Esophagus mucosa (tissue), 1 donor: ENCODE measurements around the gene FNDC7. TPM values are rescaled to one million over a fixed set of nuclear protein-coding genes. Genes with fewer than 3 reads are reported as not detected.
"Not testable (repeated sequence)": the region's sequence is repeated elsewhere in the genome, so short reads cannot be mapped to it uniquely, and the experiment has no call there.

Experiments
- ATAC-seq: fragments of 200-7000 bp; cut with Tn5 transposase; one replicate; pipeline ENCODE4 v1.9.1; 2020
- total RNA-seq: library from RNA; stranded (reverse); gene quantifications from one replicate; pipeline ENCODE4 v1.2.4, GENCODE V29; 2023
- donor health status: DM: yes; HTN: yes; CAD: no.

The FNDC7 gene
- total RNA-seq, 1 donor from 2014 or later, result not detected

DNA sequence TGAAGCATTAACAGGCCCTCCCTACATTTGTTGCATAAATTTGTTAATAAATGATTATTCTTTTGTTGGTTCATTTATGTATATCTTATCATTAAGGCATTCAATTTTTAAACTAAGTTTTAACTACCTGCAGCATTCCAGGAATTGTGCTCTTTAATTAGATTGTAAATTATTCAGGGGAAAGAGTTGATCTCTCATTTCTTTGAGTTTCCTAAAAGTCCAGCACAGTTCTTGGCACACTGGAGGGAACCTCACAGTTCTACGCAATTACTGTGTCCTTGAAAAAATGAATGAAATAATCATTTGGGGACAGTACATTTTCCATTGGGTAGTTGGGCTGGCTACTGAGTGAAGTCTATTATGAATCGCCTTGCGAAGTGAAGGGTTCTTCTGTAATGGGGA is 33.3 kb downstream of the FNDC7 start:
- no peak for ATAC-seq

DNA sequence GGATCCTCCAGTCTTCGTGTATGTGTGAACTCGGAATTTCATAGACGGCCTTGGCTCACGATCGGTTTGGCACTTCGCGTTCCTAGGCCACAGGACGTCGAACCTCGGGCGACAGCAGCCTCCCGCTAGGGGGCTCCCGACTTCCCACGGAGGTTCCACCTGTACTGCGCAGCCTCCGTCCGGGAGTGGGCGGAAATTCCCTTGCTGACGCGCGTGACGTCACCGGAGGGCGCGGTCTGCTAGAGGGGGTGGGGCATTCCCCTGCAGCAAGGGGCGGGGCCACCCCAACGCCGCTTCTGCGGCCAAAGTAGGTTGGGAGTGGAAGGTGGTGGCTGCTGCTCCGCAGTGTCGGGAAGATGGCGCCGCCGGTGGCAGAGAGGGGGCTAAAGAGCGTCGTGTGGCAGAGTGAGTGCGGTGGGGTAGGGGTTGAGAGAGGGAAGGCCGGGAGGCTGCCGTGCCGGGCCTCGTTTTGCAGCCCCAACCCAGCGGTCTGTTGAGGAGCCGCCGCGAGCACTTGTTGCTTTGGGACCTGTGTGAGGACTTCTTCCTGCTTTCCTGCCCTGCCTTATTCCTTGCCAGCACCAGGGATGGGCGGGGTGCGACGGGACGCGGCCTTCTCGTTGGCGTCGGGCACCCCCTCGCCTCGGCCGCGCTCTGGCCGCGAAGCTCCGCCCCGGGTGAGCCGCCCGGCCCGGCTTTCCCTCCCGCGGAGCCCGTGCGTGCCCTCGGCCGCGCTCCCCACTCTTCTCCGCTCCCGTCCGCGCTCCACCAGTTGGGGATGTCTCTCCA is 33.9 kb downstream of the FNDC7 start, which contains the start of gene STXBP3:
Gene STXBP3 (plus strand): TSS at position 293 of the 789 bp plus-strand sequence. CDS start 64 bp downstream, at position 357.
- peak; percentile 97 for ATAC-seq

DNA sequence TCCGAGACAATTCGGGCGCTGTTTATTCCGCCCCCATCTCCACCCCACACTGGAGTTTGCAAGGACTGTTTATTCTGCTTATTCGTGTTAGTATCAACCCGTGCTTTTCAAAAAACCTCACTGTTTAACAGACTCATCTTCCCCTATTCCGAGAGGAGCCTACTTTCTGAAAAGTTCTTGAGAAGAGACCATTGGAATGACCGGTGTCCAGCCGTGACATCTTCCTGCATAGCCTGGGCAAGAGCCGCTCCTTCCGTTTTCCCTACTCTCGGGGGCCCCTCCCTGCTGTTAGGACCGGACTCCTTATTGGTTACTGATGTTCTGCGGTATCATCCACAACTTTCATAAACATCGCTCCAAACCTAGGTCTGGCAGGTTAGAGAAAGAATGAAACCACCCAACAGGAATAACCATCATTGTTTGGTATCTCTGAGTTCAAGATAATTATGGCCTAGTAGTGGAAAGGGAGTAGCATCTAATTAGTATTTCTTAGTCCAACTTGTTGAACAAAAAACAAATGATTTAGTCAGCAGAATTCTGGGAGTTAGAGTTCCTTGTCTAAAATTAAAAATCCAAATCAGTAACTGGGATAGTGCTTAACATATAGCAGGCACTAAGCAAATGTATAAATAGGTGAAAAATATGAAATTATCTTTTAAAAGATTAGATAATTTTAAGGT is 34.6 kb downstream of the FNDC7 start:
- ATAC-seq, result peak; percentile 64

DNA sequence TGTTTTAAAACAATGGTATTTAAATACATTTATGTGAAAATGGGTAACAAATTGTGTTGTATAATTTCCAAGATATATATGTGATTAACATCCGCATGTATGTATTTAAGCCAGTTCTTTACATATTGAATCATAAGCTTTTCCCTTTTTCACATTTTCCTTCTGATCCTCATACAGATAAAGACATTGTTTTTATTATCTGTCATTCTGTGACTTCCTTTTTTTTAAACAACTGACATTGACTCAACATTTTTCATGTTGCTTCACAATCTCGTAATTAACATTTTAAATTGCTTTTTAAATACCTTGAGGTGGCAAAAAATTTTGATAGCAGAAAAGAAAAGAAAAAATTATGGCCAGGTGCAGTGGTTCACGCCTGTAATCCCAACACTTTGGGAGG is 35.2 kb downstream of the FNDC7 start:
- ATAC-seq, result no peak

DNA sequence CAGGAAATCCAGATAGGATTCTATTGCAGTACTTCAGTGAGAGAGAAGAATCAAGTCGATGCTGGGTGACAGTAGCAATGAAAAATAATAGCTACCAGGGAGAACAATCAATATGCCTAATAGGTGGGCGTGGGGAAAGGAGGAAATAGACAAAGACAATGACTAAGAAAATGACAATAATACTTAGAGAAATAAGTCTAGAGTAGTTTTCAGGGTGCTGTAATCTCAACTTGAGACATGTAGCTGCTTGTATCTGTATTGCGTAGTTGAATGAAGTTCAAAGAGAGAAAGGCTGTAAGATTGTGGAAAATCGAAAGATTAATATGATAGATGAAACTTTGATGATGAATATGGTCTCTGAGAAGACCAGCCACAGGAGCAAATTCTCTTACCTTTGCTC is 36.4 kb downstream of the FNDC7 start:
- no peak for ATAC-seq

DNA sequence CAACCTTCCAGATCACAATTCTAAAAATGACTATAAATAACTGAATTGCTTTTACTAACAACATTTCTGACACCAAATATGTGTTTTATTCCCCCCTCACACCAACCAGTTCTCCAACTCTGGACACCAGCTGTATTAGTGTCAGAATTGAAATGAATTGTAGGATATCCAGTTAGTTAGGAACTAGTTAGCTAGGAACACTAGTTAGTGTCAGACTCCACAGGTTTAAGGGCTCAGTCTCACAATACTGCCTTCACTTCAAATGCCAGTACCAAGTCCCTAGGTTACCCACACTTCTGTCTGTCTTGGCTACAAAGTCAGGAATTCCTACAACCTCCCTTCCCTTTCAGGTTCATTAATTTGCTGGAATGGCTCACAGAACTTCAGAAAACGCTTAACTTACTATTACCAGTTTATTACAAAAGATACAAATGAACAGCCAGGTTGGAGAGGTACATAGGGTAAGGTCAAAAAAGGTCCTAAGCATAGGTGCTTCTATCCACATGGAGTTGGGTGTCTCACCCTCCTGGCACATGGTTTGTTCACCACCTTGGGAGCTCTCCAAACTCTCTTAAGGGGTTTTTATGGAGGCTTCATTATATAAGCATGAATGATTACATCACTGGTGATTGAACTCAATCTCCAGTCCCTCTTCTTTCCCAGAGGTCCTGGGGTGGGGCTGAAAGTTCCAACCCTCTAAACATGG is 37.9 kb downstream of the FNDC7 start:
- no peak for ATAC-seq

DNA sequence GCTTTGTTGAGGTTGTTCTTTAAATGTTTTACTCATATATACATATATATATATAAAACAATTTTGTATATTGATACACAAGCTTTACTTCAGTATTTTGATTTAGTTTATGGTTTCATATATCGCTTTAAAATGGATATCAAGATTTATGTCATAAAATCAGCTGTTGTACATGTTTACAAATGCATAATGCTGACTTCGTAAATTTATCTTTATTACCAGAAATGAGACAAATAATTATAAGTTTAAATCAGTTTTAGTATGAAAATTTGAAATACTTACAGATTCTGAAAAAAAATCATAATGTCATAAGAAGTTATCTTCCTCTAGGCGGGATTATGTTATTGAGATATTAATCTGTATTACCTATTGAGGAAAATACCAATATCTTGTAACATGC is 40.7 kb downstream of the FNDC7 start:
- ATAC-seq, result no peak

DNA sequence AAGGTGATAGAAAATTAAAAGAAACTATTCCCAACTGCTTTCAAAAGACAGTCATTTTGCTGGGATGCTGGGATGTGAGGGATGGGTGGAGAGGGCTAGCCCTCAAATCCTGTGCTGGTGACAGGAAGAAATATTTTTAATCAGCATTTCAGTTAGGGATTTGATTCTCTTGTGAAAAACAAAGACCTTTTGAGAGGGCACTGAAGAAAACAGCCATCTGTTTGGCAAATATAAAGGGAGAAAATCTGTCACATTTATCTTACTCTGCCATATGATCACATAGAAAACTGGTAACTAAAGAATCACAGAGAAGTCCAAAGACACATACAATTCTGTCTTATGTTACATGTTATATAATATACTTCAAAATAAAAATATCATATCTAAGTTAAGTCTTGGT is 46.1 kb downstream of the FNDC7 start:
- no peak for ATAC-seq

DNA sequence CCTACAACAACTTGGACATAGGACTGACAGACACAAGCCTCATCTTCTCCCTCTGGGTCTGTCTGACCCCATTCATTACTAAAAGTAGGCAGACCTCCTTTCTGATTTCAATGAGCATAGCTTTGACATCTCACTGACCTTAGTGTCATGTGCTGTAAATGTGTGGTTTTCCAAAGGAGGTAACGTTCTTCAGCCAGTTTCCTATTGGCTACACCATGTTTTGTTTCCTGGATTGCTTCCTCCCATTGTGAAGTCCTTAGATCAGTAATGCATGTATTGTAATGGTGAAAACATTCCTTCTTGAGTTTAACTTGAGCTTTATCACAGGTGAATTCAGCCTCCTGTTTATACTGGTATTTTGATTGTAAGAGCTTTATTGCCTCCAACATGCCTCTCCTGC is 54.4 kb downstream of the FNDC7 start:
- no peak for ATAC-seq

DNA sequence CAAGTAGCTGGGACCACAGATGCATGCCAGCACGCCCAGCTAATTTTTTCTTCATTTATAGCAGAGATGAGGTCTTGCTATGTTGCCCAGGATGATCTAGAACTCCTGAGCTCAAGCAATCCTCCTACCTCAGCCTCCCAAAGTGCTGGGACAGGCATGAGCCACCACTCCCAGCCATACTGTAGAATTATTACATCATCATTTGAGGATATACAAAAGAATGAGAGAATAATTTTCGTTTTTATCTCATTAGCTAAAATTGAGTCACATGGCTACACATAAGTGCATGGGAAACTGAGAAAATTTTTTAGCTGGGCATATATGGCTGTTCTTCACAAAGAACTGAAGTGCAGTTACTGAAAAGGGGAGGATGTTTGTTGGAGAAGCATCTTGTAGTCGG is 55.0 kb downstream of the FNDC7 start:
- no peak for ATAC-seq

DNA sequence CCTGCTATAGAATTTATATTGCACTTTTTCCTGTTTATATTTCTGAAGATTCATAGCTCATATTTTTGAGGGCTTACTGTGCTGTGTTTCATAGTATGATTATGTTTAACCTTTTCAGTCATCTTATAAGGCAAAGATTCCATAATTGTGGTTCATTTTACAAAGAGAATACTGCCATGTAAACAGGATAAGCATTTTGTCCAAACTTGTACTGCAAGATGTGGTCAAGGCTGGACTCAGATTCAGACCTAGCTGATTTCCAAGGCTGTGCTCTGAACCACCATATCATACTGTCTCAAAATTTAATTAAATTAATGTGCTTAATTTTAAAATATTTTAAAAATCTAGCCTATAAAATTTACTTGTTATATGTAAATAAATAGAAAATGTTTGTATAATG is 65.1 kb downstream of the FNDC7 start:
- no peak for ATAC-seq

DNA sequence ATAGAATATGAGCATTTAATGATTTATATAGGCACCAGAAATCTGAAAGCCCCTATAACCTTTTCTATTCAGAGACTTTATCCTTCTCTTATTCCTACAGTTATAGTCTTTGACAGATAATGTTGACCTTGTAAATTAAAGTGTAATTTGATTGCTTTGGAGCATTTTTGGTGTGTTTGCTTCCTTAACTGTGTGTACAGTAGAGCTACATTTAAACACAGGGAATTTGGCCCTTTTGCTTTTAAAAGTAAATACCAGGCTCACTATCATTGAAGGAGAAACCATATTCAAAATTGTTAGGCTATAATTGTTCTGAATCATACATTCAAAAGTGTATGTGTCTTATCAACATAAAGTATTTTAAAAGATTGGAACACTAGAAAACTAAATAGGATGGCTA is 66.7 kb downstream of the FNDC7 start:
- no peak for ATAC-seq

DNA sequence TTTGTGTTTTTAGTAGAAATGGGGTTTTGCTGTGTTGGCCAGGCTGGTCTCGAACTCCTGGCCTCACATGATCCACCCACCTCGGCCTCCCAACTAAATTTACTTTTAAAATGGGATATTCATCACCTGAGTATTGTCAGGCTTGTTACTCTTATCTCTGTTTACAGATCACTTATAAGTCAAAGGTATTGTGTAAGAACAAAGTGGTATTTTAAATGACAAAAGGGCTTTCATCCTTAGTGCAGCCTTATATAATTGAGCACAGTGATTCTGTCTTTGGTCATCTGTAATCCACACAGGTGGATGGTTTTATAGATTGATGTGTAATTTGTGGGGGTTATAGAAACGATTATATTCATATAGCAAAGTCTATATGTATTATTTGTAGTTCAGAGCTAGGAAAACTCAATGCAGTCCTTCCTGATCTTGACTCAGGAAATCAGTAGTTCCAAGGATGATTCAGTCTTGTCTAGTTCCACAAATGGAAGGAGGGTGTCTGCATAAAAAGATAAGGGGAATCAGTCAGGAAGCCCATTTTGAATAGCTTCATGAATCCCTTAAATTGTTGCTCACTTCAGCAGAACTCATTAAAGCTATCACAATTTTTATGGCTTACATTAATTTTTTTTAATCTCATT is 68.3 kb downstream of the FNDC7 start:
- ATAC-seq, result no peak

DNA sequence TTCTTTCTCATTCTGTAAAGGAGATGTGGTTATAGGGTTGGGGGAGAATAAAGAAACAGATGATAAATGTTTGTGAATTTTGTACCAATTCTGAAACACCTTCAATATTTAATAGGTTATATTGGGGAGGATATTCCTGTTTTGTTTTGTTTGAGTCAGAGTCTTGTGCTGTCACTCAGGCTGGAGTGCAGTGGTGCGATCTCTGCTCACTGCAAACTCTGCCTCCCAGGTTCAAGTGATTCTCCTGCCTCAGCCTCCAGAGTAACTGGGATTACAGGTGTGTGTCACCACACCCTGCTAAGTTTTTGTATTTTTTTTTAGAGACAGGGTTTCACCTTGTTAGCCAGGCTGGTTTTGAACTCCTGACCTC is 68.9 kb downstream of the FNDC7 start:
- ATAC-seq, result not testable (repeated sequence)

DNA sequence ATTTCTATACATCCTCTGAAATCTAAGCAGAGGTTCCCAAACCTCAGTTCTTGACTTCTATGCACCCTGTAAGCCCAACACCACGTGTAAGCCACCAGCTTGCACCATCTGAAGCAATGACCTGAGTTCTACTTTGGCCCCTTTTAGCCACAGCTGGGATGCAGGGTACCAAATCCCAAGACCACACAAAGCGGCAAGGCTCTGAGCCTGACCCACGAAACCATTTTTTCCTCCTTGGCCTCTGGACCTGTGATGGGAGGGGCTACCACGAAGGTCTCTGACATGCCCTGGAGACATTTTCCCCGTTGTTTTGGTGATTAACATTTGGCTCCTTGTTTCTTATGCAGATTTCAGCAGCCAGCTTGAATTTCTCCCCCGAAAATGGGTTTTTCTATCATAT is 72.6 kb downstream of the FNDC7 start:
- ATAC-seq, result no peak

DNA sequence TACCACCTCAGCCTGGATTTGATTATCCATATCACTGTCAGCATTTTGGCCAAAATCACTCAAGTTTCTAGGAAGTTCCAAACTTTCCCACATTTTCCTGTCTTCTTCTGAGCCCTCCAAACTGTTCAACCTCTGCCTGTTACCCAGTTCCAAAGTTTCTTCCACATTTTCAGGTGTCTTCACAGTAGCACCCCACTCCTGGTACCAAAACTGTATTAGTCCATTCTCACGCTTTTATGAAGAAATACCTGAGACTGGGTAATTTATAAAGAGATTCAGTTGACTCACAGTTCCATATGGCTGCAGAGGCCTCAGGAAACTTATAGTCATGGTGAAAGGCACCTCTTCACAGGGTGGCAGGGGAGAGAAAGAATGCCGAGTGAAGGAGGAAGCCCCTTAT is 73.2 kb downstream of the FNDC7 start:
- no peak for ATAC-seq

DNA sequence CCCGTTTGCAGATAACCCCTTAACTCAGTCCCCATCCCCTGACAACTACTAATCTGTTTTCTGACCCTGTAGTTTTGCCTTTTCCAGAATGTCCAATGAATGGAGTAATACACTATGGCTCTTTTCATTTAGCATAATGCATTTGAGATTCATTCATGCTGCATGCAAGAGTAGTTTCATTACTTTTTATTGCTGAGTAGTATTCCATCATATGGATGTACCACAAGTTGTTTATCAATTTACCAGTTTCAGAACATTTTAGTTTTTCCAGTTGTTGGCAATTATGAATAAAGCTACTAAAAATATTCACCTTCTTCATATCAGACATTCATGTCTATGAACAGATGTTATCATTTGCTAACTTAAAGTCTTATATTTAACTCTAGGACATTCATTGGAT is 79.1 kb downstream of the FNDC7 start:
- ATAC-seq, result no peak

Other genes with a start within 250 kb of the FNDC7 start
- gene EEIG2, start 152.8 kb upstream of the FNDC7 start, total RNA-seq, result 3.4 TPM
- 2.2 TPM for gene HENMT1, start 51.8 kb upstream of the FNDC7 start, total RNA-seq
- 16.0 TPM for gene PRPF38B, start 20.6 kb upstream of the FNDC7 start, total RNA-seq
- gene STXBP3, start 33.8 kb downstream of the FNDC7 start, total RNA-seq, result 25.5 TPM
- 1.00 TPM for gene AKNAD1, start 144.2 kb downstream of the FNDC7 start, total RNA-seq
- gene GPSM2, start 164.1 kb downstream of the FNDC7 start, total RNA-seq, result 54.5 TPM